ENCODE measurements around the gene PIP5KL1. TPM values are rescaled to one million over a fixed set of nuclear protein-coding genes. Genes with fewer than 3 reads are reported as not detected.

The PIP5KL1 gene
- total RNA-seq, 3 donors from 2014 or later (not counting 1 experiment from before 2014, with no cell fraction given), result 0.52 to 1.4 (median 0.97) TPM

DNA sequence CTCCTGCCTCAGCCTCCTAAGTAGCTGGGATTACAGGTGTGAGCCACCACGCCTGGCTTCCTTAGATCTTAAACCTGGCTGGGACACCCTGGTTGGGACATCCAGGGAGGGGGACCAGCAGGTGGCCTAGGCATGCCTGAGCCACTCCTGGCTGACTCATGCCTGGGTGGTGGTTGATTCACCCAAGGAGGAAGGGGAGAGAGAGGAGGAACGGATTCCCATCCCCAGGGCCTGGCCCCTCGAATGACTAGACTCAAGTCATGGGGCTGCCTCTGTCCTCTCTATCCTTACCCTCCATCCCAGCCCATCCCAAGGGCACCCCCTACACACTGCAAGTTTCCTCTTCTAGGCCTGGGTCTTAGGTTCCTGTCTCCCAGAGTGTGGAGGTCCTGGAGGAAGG is 37.5 kb upstream of the PIP5KL1 start:
- Histone ChIP-seq H3K36me3 (ENCODE audit: control insufficient read depth, insufficient read depth, low read length) (no peaks in the 10 kb centered on the region), H3K27ac (ENCODE audit: low read length) (no peak overlapping the region), H3K4me1 (ENCODE audit: control insufficient read depth, insufficient read depth, low read length) (peaks cover 91% of the 10 kb centered on the region), H3K9me3 (ENCODE audit: control insufficient read depth, insufficient read depth, low read length) (no peaks in the 10 kb centered on the region), H3K27me3 (ENCODE audit: control insufficient read depth, insufficient read depth, low read length) (no peaks in the 10 kb centered on the region), H3K4me3 (ENCODE audit: low read length) (no peak overlapping the region)
- intact Hi-C loops (cut with micrococcal nuclease), result no loop called here
- no peak overlapping the region for H3K27ac Mint-ChIP-seq
- peaks cover 19 to 36% of the 10 kb centered on the region in 2 donors for H3K4me1 Mint-ChIP-seq
- H3K4me3 Mint-ChIP-seq, result no peak overlapping the region
- no peaks in the 10 kb centered on the region for H3K36me3 Mint-ChIP-seq
- no peaks in the 10 kb centered on the region for H3K9me3 Mint-ChIP-seq
- 79% methylated on average over 2 of the region's 3 CpGs for WGBS (ENCODE audit: insufficient coverage)
- H3K27me3 Mint-ChIP-seq (ENCODE audit: low read depth in 2 of 2), result no peaks in the 10 kb centered on the region
- TF ChIP-seq, protein P1, sequence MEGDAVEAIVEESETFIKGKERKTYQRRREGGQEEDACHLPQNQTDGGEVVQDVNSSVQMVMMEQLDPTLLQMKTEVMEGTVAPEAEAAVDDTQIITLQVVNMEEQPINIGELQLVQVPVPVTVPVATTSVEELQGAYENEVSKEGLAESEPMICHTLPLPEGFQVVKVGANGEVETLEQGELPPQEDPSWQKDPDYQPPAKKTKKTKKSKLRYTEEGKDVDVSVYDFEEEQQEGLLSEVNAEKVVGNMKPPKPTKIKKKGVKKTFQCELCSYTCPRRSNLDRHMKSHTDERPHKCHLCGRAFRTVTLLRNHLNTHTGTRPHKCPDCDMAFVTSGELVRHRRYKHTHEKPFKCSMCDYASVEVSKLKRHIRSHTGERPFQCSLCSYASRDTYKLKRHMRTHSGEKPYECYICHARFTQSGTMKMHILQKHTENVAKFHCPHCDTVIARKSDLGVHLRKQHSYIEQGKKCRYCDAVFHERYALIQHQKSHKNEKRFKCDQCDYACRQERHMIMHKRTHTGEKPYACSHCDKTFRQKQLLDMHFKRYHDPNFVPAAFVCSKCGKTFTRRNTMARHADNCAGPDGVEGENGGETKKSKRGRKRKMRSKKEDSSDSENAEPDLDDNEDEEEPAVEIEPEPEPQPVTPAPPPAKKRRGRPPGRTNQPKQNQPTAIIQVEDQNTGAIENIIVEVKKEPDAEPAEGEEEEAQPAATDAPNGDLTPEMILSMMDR (IDR thresholded peaks at IDR 0.05), result no peak
- ATAC-seq (no peak), DNase-seq (peak in 1 of 2 donors; percentile 51)

DNA sequence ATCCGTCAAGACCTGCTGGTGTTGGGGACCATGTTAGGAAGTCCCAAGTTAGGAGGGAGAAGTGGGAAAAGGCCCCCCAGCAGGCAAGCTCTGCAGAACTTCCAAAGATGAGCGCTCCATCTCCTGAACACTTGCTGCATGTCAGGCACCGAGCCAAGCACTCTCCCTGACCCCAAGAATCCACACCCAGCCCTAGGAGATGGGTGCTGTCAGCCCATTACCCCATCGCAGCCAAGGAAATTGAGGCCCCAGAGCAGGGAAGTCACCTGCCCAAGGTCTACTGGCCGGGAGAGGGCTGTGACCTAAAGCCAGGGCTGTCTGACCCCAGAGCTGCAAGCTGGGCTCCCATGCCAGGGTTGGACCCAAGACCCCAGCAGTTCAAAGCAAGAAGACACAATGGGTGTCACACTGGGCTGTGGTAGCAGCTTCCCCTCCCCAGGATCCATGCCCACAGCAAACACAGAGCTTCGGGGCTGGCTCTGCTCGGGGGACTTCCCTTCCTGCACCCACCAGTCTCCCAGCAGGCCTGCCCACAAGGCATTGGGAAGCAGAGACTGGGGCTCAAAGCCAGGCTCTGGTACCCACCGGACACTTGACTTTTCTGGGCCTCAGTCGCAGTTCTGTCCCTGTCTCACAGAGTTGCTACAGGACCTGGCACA is 36.7 kb upstream of the PIP5KL1 start:
- no peaks in the 10 kb centered on the region for H3K36me3 Mint-ChIP-seq
- Histone ChIP-seq H3K36me3 (ENCODE audit: control insufficient read depth, insufficient read depth, low read length) (no peaks in the 10 kb centered on the region), H3K4me1 (ENCODE audit: control insufficient read depth, insufficient read depth, low read length) (peaks cover 83% of the 10 kb centered on the region), H3K4me3 (ENCODE audit: low read length) (no peak overlapping the region), H3K9me3 (ENCODE audit: control insufficient read depth, insufficient read depth, low read length) (no peaks in the 10 kb centered on the region), H3K27me3 (ENCODE audit: control insufficient read depth, insufficient read depth, low read length) (no peaks in the 10 kb centered on the region), H3K27ac (ENCODE audit: low read length) (no peak overlapping the region)
- TF ChIP-seq, protein P1 (IDR thresholded peaks at IDR 0.05), result no peak
- intact Hi-C loops (cut with micrococcal nuclease), result no loop called here
- ATAC-seq (no peak), DNase-seq (peak in 1 of 2 donors; percentile 54)
- H3K4me1 Mint-ChIP-seq, result peaks cover 17 to 34% of the 10 kb centered on the region in 2 donors
- H3K27me3 Mint-ChIP-seq (ENCODE audit: low read depth in 2 of 2), result no peaks in the 10 kb centered on the region
- no peak overlapping the region for H3K27ac Mint-ChIP-seq
- H3K4me3 Mint-ChIP-seq, result no peak overlapping the region
- no peaks in the 10 kb centered on the region for H3K9me3 Mint-ChIP-seq
- 72% methylated on average over 8 of the region's 9 CpGs for WGBS (ENCODE audit: insufficient coverage)

DNA sequence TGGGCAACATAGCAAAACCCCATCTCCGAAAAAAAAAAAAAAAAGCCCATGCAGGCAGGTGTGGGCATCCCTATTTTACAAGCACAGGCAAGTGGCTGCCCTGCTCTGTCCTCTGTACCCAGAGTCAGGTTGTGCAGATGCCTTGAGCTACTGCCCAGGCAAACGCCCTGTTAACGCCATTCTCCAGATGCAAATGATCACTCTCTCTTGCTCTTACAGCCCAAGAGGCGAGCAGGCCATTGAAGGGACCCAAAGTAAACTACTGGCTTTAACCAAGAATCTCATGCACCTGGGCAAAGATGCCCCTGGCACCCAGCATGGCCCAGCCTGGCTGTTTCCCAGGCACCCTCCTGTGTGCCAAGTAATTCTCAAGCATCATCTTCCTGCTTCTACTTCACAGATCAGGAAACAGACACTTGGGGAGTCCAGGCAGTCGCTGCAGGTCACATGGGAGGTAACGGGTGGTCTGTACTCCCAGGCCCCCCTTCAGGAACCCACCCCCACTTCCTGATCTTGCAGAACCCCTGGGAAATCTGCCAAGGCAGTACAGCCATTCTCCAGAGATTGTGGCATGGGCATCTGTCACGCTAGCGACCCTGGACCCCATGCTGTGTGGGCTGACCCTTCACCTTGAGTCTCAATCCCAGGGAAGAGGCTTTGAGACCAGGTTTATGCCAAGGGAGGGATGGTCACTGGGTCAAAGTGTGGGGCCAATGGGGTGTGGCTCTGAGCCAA is 36.0 kb upstream of the PIP5KL1 start:
- H3K27ac Mint-ChIP-seq, result no peak overlapping the region
- no peak overlapping the region for H3K4me3 ChIP-seq (ENCODE audit: low read length)
- no peaks in the 10 kb centered on the region for H3K36me3 ChIP-seq (ENCODE audit: control insufficient read depth, insufficient read depth, low read length)
- no peaks in the 10 kb centered on the region for H3K27me3 Mint-ChIP-seq (ENCODE audit: low read depth in 2 of 2)
- WGBS (ENCODE audit: insufficient coverage), result 68% methylated on average over 8 of the region's 8 CpGs
- no peaks in the 10 kb centered on the region for H3K9me3 ChIP-seq (ENCODE audit: control insufficient read depth, insufficient read depth, low read length)
- no peaks in the 10 kb centered on the region for H3K9me3 Mint-ChIP-seq
- TF ChIP-seq, protein P1 (IDR thresholded peaks at IDR 0.05), result no peak
- DNase-seq (no peak), ATAC-seq (no peak)
- no peaks in the 10 kb centered on the region for H3K36me3 Mint-ChIP-seq
- H3K4me1 ChIP-seq (ENCODE audit: control insufficient read depth, insufficient read depth, low read length), result peaks cover 76% of the 10 kb centered on the region
- H3K27me3 ChIP-seq (ENCODE audit: control insufficient read depth, insufficient read depth, low read length), result no peaks in the 10 kb centered on the region
- H3K27ac ChIP-seq (ENCODE audit: low read length), result no peak overlapping the region
- H3K4me1 Mint-ChIP-seq, result peaks cover 10 to 28% of the 10 kb centered on the region in 2 donors
- no peak overlapping the region for H3K4me3 Mint-ChIP-seq
- intact Hi-C loops (cut with micrococcal nuclease), result no loop called here
